SK-N-SH treated with all-trans-retinoic acid at 6 μM for 48 hours (cell line): ENCODE results near the gene QSOX1.

Source experiments
- ATAC-seq: fragments of 200-7000 bp; cut with Tn5 transposase; 3 replicates; pipeline ENCODE4 v1.9.1; 2020; ENCODE audit warnings: mild to moderate bottlenecking, moderate library complexity
- BACH2 ChIP-seq: fragments of 250-450 bp; sonication (Bioruptor Pico); IDR thresholded peaks from 2 replicates; pipeline ENCODE4 v1.9.0; 2021; ENCODE audit warnings: mild to moderate bottlenecking, borderline replicate concordance
- CSDC2 ChIP-seq: fragments of 250-450 bp; sonication (Bioruptor Pico); IDR thresholded peaks from 2 replicates; pipeline ENCODE4 v1.5.0; 2020; ENCODE audit warnings: mild to moderate bottlenecking, moderate library complexity
- GLIS3 ChIP-seq: fragments of 250-450 bp; sonication (Bioruptor Pico); IDR thresholded peaks from 2 replicates; pipeline ENCODE4 v1.5.0; 2020; ENCODE audit warnings: mild to moderate bottlenecking, moderate library complexity
- OSR1 ChIP-seq: fragments of 250-450 bp; sonication (Bioruptor Pico); IDR thresholded peaks from 2 replicates; pipeline ENCODE4 v1.8.0; 2022; ENCODE audit warnings: moderate library complexity, mild to moderate bottlenecking, inconsistent platforms
- PPARA ChIP-seq: fragments of 250-450 bp; sonication (Bioruptor Pico); IDR thresholded peaks from 2 replicates; pipeline ENCODE4 v1.5.0; 2020; ENCODE audit warnings: mild to moderate bottlenecking, borderline replicate concordance
- RARB ChIP-seq: fragments of 250-450 bp; sonication (Bioruptor Pico); IDR thresholded peaks from 2 replicates; pipeline ENCODE4 v1.8.0; 2021; ENCODE audit warnings: mild to moderate bottlenecking, moderate library complexity
- TCF4 ChIP-seq: fragments of 250-450 bp; sonication (Bioruptor Pico); IDR thresholded peaks from 2 replicates; pipeline ENCODE4 v1.8.0; 2021; ENCODE audit warnings: mild to moderate bottlenecking, moderate library complexity, borderline replicate concordance
- TOX ChIP-seq: fragments of 250-450 bp; sonication (Bioruptor Pico); IDR thresholded peaks from 2 replicates; pipeline ENCODE4 v1.8.0; 2021; ENCODE audit warnings: mild to moderate bottlenecking, moderate library complexity, borderline replicate concordance
- ZC3H10 ChIP-seq: fragments of 250-450 bp; sonication (Bioruptor Pico); IDR thresholded peaks from 2 replicates; pipeline ENCODE4 v1.5.1; 2021; ENCODE audit warnings: mild to moderate bottlenecking, moderate library complexity
- ZFP3 ChIP-seq: fragments of 250-450 bp; sonication (Bioruptor Pico); IDR thresholded peaks from 2 replicates; pipeline ENCODE4 v1.5.0; 2020; ENCODE audit warnings: mild to moderate bottlenecking, moderate library complexity
- ZFP30 ChIP-seq: fragments of 450-650 bp; formaldehyde crosslinking; IDR thresholded peaks from 2 replicates; pipeline ENCODE4 v1.5.0; 2022; ENCODE audit warnings: mild to moderate bottlenecking, moderate library complexity
- ZNF565 ChIP-seq: fragments of 450-650 bp; formaldehyde crosslinking; conservative IDR thresholded peaks from 2 replicates; pipeline ENCODE4 v1.5.0; 2020; ENCODE audit warnings: low read depth, mild to moderate bottlenecking, moderate library complexity
- ZNF70 ChIP-seq: fragments of 450-650 bp; formaldehyde crosslinking; IDR thresholded peaks from 2 replicates; pipeline ENCODE4 v1.5.0; 2020; ENCODE audit warnings: mild to moderate bottlenecking, moderate library complexity
- ZNF8 ChIP-seq: fragments of 450-650 bp; formaldehyde crosslinking; IDR thresholded peaks from 2 replicates; pipeline ENCODE4 v1.5.0; 2020; ENCODE audit warnings: mild to moderate bottlenecking, moderate library complexity
- TF ChIP-seq, protein P1 (sequence below): fragments of 250-450 bp; sonication (Bioruptor Pico); IDR thresholded peaks from 2 replicates; pipeline ENCODE4 v1.5.1; 2021; ENCODE audit warnings: mild to moderate bottlenecking, moderate library complexity
- TF ChIP-seq, protein P2 (sequence below): fragments of 250-450 bp; sonication (Bioruptor Pico); IDR thresholded peaks from 2 replicates; pipeline ENCODE4 v1.8.0; 2020; ENCODE audit warnings: mild to moderate bottlenecking, moderate library complexity, borderline replicate concordance
- TF ChIP-seq, protein P3 (sequence below): fragments of 250-450 bp; sonication (Bioruptor Pico); IDR thresholded peaks from 2 replicates; pipeline ENCODE4 v1.5.1; 2020; ENCODE audit warnings: low read depth, mild to moderate bottlenecking, moderate library complexity
- TF ChIP-seq, protein P4 (sequence below): fragments of 250-450 bp; sonication (Bioruptor Pico); IDR thresholded peaks from 2 replicates; pipeline ENCODE4 v1.5.0; 2020; ENCODE audit warnings: mild to moderate bottlenecking, moderate library complexity

QSOX1 gene

DNA sequence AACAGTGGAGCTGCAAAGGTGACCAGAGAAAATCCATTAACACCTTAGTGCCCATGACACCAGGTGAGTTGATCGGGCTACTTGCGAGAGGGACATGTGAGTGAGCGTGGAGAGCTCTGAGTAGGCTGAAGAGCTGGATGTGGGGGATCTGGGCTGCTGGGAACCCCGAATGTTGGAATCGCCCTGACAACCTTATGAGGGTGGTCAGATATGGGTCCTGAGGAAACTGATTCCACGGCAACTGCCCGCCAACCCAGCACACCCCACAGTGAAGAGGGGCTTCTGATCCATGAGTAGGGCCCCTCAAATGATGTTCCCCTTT lies 705 bp upstream of the QSOX1 start (continued):
- TF ChIP-seq ZFP30 (CRISPR knock-in tag) (no peak), BACH2 (no peak)

DNA sequence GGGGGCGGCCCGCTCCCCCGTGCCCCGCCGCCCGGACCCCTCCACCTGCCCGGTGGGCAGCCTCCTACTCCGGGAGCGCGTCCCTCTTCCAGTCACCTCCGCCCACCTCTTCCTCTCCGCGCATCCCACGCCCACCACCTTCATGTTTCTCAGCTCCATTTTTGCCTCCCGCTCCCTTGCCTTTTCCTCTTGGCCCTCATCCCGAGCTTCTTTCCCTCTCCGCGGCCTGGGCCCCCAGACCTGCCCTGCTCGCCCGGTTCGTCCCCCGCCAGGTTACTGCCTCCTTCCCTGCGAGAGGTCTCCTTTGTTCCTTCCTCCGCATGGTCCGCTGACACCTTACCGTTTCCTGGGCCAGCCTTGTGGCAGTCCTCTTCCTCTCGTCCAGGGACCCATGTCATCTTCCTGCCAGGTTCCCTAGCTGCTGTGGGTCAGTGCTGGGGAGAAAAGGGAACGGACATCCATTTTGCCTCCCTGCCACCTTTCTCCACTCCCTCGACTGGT lies 563 bp downstream of the QSOX1 start:
- TF ChIP-seq ZC3H10 (CRISPR knock-in tag): no peak
- TF ChIP-seq TOX: no peak
- TF ChIP-seq ZFP30 (CRISPR knock-in tag): no peak
- no peak for TF ChIP-seq ZNF70
- TF ChIP-seq, all 23 proteins: peak for 0
- ATAC-seq: peak; percentile 39

DNA sequence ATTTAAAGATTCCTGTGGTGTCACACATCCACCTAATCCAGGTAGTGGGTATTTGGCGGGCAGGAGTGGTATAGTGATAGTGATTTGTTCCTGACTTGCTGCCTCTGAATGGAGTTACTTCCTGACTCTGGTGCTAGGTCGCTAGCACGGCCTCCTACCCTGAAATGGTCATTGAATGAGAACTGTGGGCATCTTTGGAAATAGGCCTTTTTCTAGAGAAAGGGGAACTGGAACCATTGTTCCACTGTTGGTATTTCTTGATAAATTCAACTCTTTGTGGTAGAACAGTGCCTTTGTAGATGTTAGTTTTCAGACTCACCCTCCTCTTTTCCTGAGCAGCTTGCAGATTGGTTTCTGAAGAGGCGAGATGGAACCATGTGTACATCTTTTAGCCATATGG lies 1.5 kb downstream of the QSOX1 start:
- no peak for TF ChIP-seq TOX
- no peak for TF ChIP-seq BACH2
- TF ChIP-seq PPARA (CRISPR knock-in tag): no peak
- TF ChIP-seq ZNF8 (CRISPR knock-in tag): no peak
- TF ChIP-seq, protein P1, sequence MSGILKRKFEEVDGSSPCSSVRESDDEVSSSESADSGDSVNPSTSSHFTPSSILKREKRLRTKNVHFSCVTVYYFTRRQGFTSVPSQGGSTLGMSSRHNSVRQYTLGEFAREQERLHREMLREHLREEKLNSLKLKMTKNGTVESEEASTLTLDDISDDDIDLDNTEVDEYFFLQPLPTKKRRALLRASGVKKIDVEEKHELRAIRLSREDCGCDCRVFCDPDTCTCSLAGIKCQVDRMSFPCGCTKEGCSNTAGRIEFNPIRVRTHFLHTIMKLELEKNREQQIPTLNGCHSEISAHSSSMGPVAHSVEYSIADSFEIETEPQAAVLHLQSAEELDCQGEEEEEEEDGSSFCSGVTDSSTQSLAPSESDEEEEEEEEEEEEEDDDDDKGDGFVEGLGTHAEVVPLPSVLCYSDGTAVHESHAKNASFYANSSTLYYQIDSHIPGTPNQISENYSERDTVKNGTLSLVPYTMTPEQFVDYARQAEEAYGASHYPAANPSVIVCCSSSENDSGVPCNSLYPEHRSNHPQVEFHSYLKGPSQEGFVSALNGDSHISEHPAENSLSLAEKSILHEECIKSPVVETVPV (CRISPR knock-in tag): no peak
- no peak for TF ChIP-seq ZC3H10 (CRISPR knock-in tag)
- TF ChIP-seq, protein P2, sequence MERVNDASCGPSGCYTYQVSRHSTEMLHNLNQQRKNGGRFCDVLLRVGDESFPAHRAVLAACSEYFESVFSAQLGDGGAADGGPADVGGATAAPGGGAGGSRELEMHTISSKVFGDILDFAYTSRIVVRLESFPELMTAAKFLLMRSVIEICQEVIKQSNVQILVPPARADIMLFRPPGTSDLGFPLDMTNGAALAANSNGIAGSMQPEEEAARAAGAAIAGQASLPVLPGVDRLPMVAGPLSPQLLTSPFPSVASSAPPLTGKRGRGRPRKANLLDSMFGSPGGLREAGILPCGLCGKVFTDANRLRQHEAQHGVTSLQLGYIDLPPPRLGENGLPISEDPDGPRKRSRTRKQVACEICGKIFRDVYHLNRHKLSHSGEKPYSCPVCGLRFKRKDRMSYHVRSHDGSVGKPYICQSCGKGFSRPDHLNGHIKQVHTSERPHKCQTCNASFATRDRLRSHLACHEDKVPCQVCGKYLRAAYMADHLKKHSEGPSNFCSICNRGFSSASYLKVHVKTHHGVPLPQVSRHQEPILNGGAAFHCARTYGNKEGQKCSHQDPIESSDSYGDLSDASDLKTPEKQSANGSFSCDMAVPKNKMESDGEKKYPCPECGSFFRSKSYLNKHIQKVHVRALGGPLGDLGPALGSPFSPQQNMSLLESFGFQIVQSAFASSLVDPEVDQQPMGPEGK: no peak
- no peak for TF ChIP-seq CSDC2 (CRISPR knock-in tag)
- TF ChIP-seq TCF4: no peak
- no peak for TF ChIP-seq ZFP3 (CRISPR knock-in tag)
- no peak for TF ChIP-seq ZFP30 (CRISPR knock-in tag)
- no peak for TF ChIP-seq ZNF70
- TF ChIP-seq GLIS3 (CRISPR knock-in tag): no peak
- TF ChIP-seq, protein P3, sequence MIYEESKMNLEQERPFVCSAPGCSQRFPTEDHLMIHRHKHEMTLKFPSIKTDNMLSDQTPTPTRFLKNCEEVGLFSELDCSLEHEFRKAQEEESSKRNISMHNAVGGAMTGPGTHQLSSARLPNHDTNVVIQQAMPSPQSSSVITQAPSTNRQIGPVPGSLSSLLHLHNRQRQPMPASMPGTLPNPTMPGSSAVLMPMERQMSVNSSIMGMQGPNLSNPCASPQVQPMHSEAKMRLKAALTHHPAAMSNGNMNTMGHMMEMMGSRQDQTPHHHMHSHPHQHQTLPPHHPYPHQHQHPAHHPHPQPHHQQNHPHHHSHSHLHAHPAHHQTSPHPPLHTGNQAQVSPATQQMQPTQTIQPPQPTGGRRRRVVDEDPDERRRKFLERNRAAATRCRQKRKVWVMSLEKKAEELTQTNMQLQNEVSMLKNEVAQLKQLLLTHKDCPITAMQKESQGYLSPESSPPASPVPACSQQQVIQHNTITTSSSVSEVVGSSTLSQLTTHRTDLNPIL (CRISPR knock-in tag): no peak
- no peak for TF ChIP-seq OSR1 (CRISPR knock-in tag)
- TF ChIP-seq RARB: no peak
- ATAC-seq: no peak

DNA sequence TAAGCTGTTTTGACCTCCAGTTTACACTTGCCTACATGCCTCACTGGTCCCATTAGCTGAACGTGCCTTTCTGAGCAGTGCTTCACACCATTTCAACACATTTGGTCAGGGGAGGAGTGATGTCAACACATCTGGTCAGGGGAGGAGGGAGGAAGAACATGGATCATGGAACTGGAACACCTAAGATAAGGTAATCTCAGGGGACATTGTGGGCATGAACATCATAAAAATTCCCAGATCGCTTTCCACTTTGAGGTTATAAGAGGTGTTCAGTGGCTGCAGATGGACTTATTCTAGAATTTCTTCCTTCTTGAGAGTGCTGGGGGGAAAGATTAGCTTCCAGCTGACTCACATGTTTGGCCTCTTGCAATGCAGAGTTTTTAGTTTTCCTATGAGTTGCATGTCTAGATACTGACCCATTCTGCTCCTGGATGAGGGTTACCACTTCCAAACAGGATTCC lies 2.0 kb downstream of the QSOX1 start:
- peak; percentile 15 for ATAC-seq
- TF ChIP-seq BACH2 (no peak), ZNF565 (no peak), GLIS3 (CRISPR knock-in tag) (no peak), ZC3H10 (CRISPR knock-in tag) (no peak), ZFP30 (CRISPR knock-in tag) (no peak), OSR1 (CRISPR knock-in tag) (no peak)
- TF ChIP-seq, protein P4, sequence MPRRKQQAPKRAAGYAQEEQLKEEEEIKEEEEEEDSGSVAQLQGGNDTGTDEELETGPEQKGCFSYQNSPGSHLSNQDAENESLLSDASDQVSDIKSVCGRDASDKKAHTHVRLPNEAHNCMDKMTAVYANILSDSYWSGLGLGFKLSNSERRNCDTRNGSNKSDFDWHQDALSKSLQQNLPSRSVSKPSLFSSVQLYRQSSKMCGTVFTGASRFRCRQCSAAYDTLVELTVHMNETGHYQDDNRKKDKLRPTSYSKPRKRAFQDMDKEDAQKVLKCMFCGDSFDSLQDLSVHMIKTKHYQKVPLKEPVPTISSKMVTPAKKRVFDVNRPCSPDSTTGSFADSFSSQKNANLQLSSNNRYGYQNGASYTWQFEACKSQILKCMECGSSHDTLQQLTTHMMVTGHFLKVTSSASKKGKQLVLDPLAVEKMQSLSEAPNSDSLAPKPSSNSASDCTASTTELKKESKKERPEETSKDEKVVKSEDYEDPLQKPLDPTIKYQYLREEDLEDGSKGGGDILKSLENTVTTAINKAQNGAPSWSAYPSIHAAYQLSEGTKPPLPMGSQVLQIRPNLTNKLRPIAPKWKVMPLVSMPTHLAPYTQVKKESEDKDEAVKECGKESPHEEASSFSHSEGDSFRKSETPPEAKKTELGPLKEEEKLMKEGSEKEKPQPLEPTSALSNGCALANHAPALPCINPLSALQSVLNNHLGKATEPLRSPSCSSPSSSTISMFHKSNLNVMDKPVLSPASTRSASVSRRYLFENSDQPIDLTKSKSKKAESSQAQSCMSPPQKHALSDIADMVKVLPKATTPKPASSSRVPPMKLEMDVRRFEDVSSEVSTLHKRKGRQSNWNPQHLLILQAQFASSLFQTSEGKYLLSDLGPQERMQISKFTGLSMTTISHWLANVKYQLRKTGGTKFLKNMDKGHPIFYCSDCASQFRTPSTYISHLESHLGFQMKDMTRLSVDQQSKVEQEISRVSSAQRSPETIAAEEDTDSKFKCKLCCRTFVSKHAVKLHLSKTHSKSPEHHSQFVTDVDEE (CRISPR knock-in tag): no peak
- TF ChIP-seq, protein P2: no peak
- TF ChIP-seq, protein P1 (CRISPR knock-in tag): no peak
